Erythroblast (primary cell): ENCODE data around the gene ERVMER34-1.

Source experiments
- GATA1 ChIP-seq: IDR thresholded peaks from 2 replicates; pipeline ENCODE4 v1.6.1; 2011; ENCODE audit warnings: low read depth, mild to moderate bottlenecking, control low read depth, low read length, moderate library complexity
- POLR2A ChIP-seq: IDR thresholded peaks from 2 replicates; pipeline ENCODE4 v1.6.1; 2011; ENCODE audit warnings: mild to moderate bottlenecking, low read length

- TF ChIP-seq POLR2A = peak; percentile 92
- no peak for TF ChIP-seq GATA1
Measured at GRCh38 chr4:52712251-52713130, 38.7 kb downstream of the ERVMER34-1 start.
